ENCODE measurements around the gene GPR132. TPM values are rescaled to one million over a fixed set of nuclear protein-coding genes. Genes with fewer than 3 reads are reported as not detected.
A peak's percentile ranks its signal among the peaks of the same experiment; 100 is the strongest.

The GPR132 gene
- total and polyA plus RNA-seq, 2 donors from 2014 or later, result 0.17 to 4.2 TPM

DNA sequence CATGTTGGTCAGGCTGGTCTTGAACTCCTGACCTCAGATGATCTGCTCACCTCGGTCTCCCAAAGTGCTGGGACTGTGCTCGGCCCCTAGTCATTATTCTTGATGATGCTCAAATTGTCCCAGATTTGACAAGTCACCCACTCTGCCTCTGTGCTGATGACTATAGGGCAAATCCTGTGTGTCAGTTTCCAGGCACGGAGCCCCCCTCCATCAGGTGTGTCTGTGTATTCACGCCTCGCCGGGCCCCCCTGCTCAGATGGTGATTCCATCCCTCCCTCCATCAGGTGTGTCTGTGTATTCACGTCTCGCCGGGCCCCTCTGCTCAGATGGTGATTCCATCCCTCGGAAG lies 4.3 kb upstream of the GPR132 start:
- H3K36me3 ChIP-seq (ENCODE audit: control insufficient read depth in 2 of 3, insufficient read depth in 3 of 3, low read length in 3 of 3), result no peaks in the 10 kb centered on the region
- no peak for DNase-seq
- H3K9me3 ChIP-seq (ENCODE audit: control insufficient read depth in 2 of 3, insufficient read depth in 1 of 3, low read length in 3 of 3), result no peaks in the 10 kb centered on the region
- FAIRE-seq, result no peak
- H3K4me1 ChIP-seq (ENCODE audit: control insufficient read depth in 2 of 3, insufficient read depth in 2 of 3, low read depth in 1 of 3, low read length in 3 of 3), result peaks cover 0 to 2% (median 0%) of the 10 kb centered on the region in 3 donors
- intact Hi-C loops (cut with DNase I), result no loop called here
- no peak overlapping the region for H3K4me3 ChIP-seq (ENCODE audit: low read length in 3 of 3)
- no peaks in the 10 kb centered on the region for H3K27me3 ChIP-seq (ENCODE audit: control insufficient read depth, insufficient read depth, low read length)
- no peak overlapping the region for H3K9ac ChIP-seq (ENCODE audit: low read length in 3 of 3)
- no peak overlapping the region for H3K27ac ChIP-seq (ENCODE audit: low read depth in 2 of 2, low read length in 2 of 2)
- TF ChIP-seq, protein P1, sequence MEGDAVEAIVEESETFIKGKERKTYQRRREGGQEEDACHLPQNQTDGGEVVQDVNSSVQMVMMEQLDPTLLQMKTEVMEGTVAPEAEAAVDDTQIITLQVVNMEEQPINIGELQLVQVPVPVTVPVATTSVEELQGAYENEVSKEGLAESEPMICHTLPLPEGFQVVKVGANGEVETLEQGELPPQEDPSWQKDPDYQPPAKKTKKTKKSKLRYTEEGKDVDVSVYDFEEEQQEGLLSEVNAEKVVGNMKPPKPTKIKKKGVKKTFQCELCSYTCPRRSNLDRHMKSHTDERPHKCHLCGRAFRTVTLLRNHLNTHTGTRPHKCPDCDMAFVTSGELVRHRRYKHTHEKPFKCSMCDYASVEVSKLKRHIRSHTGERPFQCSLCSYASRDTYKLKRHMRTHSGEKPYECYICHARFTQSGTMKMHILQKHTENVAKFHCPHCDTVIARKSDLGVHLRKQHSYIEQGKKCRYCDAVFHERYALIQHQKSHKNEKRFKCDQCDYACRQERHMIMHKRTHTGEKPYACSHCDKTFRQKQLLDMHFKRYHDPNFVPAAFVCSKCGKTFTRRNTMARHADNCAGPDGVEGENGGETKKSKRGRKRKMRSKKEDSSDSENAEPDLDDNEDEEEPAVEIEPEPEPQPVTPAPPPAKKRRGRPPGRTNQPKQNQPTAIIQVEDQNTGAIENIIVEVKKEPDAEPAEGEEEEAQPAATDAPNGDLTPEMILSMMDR (IDR thresholded peaks at IDR 0.05; ENCODE audit: borderline replicate concordance, extremely low read depth, insufficient read depth), result no peak

DNA sequence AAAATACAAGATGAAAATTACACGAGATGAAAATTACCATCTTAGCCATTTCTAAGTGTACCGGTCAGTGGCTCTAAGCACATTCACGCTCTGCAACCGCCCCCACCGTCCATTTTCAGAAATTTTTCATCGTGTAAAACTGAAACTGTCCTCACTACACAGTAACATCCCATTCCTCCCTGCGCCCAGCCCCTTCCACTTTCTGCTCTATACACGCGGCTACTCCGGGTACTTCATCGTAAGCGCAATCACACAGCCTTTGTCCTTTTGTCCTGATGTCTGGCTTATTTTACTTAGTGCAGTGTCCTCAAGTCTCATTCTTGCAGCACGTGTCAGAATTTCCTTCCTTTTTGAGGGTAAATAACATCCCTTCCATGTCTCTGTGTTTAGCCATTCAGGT lies 3.6 kb upstream of the GPR132 start:
- Histone ChIP-seq H3K36me3 (ENCODE audit: control insufficient read depth in 2 of 3, insufficient read depth in 3 of 3, low read length in 3 of 3) (no peaks in the 10 kb centered on the region), H3K27me3 (ENCODE audit: control insufficient read depth, insufficient read depth, low read length) (no peaks in the 10 kb centered on the region), H3K9ac (ENCODE audit: low read length in 3 of 3) (no peak overlapping the region), H3K9me3 (ENCODE audit: control insufficient read depth in 2 of 3, insufficient read depth in 1 of 3, low read length in 3 of 3) (no peaks in the 10 kb centered on the region), H3K4me3 (ENCODE audit: low read length in 3 of 3) (no peak overlapping the region), H3K4me1 (ENCODE audit: control insufficient read depth in 2 of 3, insufficient read depth in 2 of 3, low read depth in 1 of 3, low read length in 3 of 3) (peaks cover 0 to 2% (median 0%) of the 10 kb centered on the region in 3 donors), H3K27ac (ENCODE audit: low read depth in 2 of 2, low read length in 2 of 2) (no peak overlapping the region)
- FAIRE-seq (no peak), DNase-seq (no peak)
- TF ChIP-seq, protein P1 (IDR thresholded peaks at IDR 0.05; ENCODE audit: borderline replicate concordance, extremely low read depth, insufficient read depth), result no peak
- intact Hi-C loops (cut with DNase I), result no loop called here

DNA sequence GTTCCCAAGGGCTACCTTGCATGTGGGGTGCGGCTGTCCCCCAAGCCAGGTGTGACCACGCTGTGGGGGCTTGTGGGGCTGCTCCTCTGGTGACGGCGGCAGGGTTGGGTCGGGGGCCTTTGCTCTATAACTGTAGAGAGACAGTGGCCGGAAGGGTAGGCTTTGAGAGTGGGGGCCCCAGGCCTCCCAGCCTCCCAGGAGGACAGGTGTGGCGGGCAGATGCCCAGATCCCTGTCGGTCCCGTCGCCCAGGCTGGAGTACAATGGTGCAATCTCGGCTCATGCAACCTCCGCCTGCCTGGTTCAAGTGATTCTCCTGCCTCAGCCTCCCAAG lies 2.7 kb upstream of the GPR132 start:
- no peaks in the 10 kb centered on the region for H3K36me3 ChIP-seq (ENCODE audit: control insufficient read depth in 2 of 3, insufficient read depth in 3 of 3, low read length in 3 of 3)
- FAIRE-seq, result no peak
- intact Hi-C loops (cut with DNase I), result no loop called here
- no peak overlapping the region for H3K27ac ChIP-seq (ENCODE audit: low read depth in 2 of 2, low read length in 2 of 2)
- H3K9ac ChIP-seq (ENCODE audit: low read length in 3 of 3), result no peak overlapping the region
- H3K27me3 ChIP-seq (ENCODE audit: control insufficient read depth, insufficient read depth, low read length), result no peaks in the 10 kb centered on the region
- TF ChIP-seq, protein P1 (IDR thresholded peaks at IDR 0.05; ENCODE audit: borderline replicate concordance, extremely low read depth, insufficient read depth), result no peak
- peak in 1 of 5 donors; percentile 69 for DNase-seq
- no peak overlapping the region for H3K4me3 ChIP-seq (ENCODE audit: low read length in 3 of 3)
- H3K9me3 ChIP-seq (ENCODE audit: control insufficient read depth in 2 of 3, insufficient read depth in 1 of 3, low read length in 3 of 3), result no peaks in the 10 kb centered on the region
- H3K4me1 ChIP-seq (ENCODE audit: control insufficient read depth in 2 of 3, insufficient read depth in 2 of 3, low read depth in 1 of 3, low read length in 3 of 3), result peaks cover 0 to 2% (median 0%) of the 10 kb centered on the region in 3 donors
